Upper lobe of left lung (tissue), 6 donors: ENCODE results near the gene BAZ1B. TPM values are rescaled to one million over a fixed set of nuclear protein-coding genes. Genes with fewer than 3 reads are reported as not detected.
"Not testable (repeated sequence)": the region's sequence is repeated elsewhere in the genome, so short reads cannot be mapped to it uniquely, and the experiment has no call there.

ENCODE experiments used
- ATAC-seq, 2 donors: fragments of 200-7000 bp; cut with Tn5 transposase; one replicate each; pipeline ENCODE4 v1.9.1; 2022; ENCODE audit warnings: mild to moderate bottlenecking in 2 of 2, moderate library complexity in 2 of 2; ENCODE audit not compliant: low FRiP score in 2 of 2
- DNase-seq, 2 donors: peaks; one replicate each; pipeline ENCODE4 v3.0.0-alpha.2; 2019 to 2020
- H3K27ac ChIP-seq, 4 donors: fragments of 200-600 bp; sonication (generic); one replicate each; pipeline ENCODE4 v1.5.1; 2016 to 2019
- H3K27me3 ChIP-seq, 4 donors: fragments of 200-600 bp; sonication (generic); one replicate each; pipeline ENCODE4 v1.5.1; 2017 to 2019
- H3K36me3 ChIP-seq, 4 donors: fragments of 200-600 bp; sonication (generic); one replicate each; pipeline ENCODE4 v1.5.1; 2016 to 2019
- H3K4me1 ChIP-seq, 4 donors: fragments of 200-600 bp; sonication (generic); one replicate each; pipeline ENCODE4 v1.5.1; 2018 to 2019
- H3K4me3 ChIP-seq, 4 donors: fragments of 200-600 bp; sonication (generic); one replicate each; pipeline ENCODE4 v1.5.1; 2017 to 2019; ENCODE audit warnings: mild to moderate bottlenecking in 2 of 4, moderate library complexity in 1 of 4
- H3K9me3 ChIP-seq, 4 donors: fragments of 200-600 bp; sonication (generic); one replicate each; pipeline ENCODE4 v1.5.1; 2018 to 2019
- EP300 ChIP-seq, 4 donors: sonication (generic); formaldehyde crosslinking; IDR thresholded peaks; one replicate each; pipeline ENCODE4 v1.5.1; 2017; ENCODE audit warnings: antibody characterized with exemption in 4 of 4, control low read depth in 2 of 4
- POLR2A ChIP-seq, 4 donors: fragments of 450-650 bp; IDR thresholded peaks; one replicate each; pipeline ENCODE4 v1.5.1; 2016 to 2017; ENCODE audit warnings: antibody characterized with exemption in 4 of 4, mild to moderate bottlenecking in 2 of 4
- POLR2AphosphoS5 ChIP-seq, 2 donors: sonication (generic); formaldehyde crosslinking; IDR thresholded peaks; one replicate each; pipeline ENCODE4 v1.5.1; 2017; ENCODE audit warnings: antibody characterized with exemption in 2 of 2
- WGBS, 2 donors: methylation state at CpG; one replicate each; pipeline ENCODE4 v1.1.5; 2017 to 2018; 5-methylcytosine and 5-hydroxymethylcytosine counted together
- total RNA-seq, 6 donors: library from RNA; depleted of rRNA in 4 of 6; stranded (reverse); fragments of >200 nt in 4 of 6; gene quantifications; one replicate each; pipeline versions ENCODE4 v1.1.0 to v1.2.1, GENCODE V29; 2016 to 2021
- TF ChIP-seq, protein P1 (sequence below), 6 experiments: fragments of 450-650 bp in 4 of 6; fragments of 200-600 bp in 2 of 6; sonication (generic) in 2 of 6; IDR thresholded peaks; one replicate each; pipeline ENCODE4 v1.5.1; 2016 to 2019; ENCODE audit warnings: antibody characterized with exemption in 6 of 6
- donor health status: DM: no; HTN: no; CAD: no; lungs with moderate emphysema.
- donor health status: DM: no; HTN: yes; CAD: no; lungs with severe emphysema.

BAZ1B gene
- total RNA-seq, 6 donors from 2014 or later = 45.8 to 71.4 (median 56.0) TPM

- H3K4me1 ChIP-seq = no peaks in the 10 kb centered on the region
- H3K9me3 ChIP-seq = no peaks in the 10 kb centered on the region
- DNase-seq = no peak
- H3K27ac ChIP-seq = no peak overlapping the region
- no peak for TF ChIP-seq EP300 (IDR thresholded peaks at IDR 0.05)
- H3K27me3 ChIP-seq = no peaks in the 10 kb centered on the region
- no peak overlapping the region for H3K4me3 ChIP-seq
- no peak for ATAC-seq
- peaks cover 7 to 37% (median 26%) of the 10 kb centered on the region in 4 donors for H3K36me3 ChIP-seq
- WGBS, 2 donors = 96 to 97% methylated on average over 6 of the region's 6 CpGs
Measured at GRCh38 chr7:73532224-73532623, 10.1 kb upstream of the BAZ1B start.

- H3K4me3 ChIP-seq = no peak overlapping the region
- WGBS, 2 donors = 94 to 100% methylated on average over 3 of the region's 3 CpGs
- DNase-seq = no peak
- peaks cover 0 to 23% (median 13%) of the 10 kb centered on the region in 4 donors for H3K36me3 ChIP-seq
- H3K9me3 ChIP-seq = no peaks in the 10 kb centered on the region
- no peaks in the 10 kb centered on the region for H3K27me3 ChIP-seq
- TF ChIP-seq POLR2AphosphoS5 (IDR thresholded peaks at IDR 0.05) (no peak), EP300 (IDR thresholded peaks at IDR 0.05) (no peak), POLR2A (IDR thresholded peaks at IDR 0.05) (no peak)
- TF ChIP-seq, protein P1, sequence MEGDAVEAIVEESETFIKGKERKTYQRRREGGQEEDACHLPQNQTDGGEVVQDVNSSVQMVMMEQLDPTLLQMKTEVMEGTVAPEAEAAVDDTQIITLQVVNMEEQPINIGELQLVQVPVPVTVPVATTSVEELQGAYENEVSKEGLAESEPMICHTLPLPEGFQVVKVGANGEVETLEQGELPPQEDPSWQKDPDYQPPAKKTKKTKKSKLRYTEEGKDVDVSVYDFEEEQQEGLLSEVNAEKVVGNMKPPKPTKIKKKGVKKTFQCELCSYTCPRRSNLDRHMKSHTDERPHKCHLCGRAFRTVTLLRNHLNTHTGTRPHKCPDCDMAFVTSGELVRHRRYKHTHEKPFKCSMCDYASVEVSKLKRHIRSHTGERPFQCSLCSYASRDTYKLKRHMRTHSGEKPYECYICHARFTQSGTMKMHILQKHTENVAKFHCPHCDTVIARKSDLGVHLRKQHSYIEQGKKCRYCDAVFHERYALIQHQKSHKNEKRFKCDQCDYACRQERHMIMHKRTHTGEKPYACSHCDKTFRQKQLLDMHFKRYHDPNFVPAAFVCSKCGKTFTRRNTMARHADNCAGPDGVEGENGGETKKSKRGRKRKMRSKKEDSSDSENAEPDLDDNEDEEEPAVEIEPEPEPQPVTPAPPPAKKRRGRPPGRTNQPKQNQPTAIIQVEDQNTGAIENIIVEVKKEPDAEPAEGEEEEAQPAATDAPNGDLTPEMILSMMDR (IDR thresholded peaks at IDR 0.05) = no peak
- no peaks in the 10 kb centered on the region for H3K4me1 ChIP-seq
- ATAC-seq = no peak
- no peak overlapping the region for H3K27ac ChIP-seq
Measured at GRCh38 chr7:73530800-73531199, 8.7 kb upstream of the BAZ1B start.

DNA sequence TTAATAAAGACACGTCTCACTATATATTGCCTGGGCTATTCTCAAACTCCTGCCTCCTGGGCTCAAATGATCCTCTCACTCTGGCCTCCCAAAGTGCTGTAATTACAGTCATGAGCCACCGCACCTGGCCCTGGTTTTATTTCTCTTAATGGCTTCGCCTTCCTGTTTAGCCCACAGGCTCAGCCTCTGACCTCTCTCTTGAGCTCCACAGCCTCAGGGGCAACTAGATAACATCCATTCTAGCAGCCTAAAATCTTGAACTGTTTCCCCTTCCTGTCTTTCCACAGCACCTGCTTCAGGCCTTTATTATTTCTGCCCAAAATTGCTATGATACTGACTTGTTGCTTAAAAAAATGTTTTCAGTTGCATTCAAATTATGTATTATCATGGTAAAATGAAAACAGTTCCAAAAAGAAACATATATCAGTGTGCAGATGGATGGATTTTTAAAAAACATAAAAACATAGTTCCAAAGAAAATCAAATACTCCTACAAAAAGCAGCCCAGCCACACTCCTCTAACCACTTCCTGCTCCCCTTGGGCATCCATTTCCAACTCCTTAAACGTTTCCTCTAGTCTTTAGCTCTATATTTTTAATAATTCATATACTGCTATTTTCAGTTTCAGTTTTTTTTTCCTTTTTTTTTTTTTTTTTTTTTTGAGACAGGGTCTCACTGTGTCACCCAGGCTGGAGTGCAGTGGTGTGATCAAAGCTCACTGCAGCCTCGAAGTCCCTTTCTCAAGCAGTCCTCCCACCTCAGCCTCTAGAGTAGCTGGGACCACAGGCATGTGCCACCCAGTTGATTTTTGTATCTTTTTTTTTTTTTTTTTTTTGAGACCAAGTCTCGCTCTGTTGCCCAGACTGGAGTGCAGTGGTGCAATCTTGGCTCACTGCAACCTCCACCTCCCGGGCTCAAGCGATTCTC lies 5.1 kb upstream of the BAZ1B start:
- Histone ChIP-seq H3K27me3 (no peaks in the 10 kb centered on the region), H3K9me3 (no peaks in the 10 kb centered on the region), H3K4me1 (peaks cover 4 to 10% (median 7%) of the 10 kb centered on the region in 4 donors), H3K27ac (no peak overlapping the region), H3K4me3 (no peak overlapping the region), H3K36me3 (no peaks in the 10 kb centered on the region)
- ATAC-seq (no peak), DNase-seq (no peak)
- 66 to 71% methylated on average over 8 of the region's 8 CpGs for WGBS, 2 donors
- TF ChIP-seq, protein P1 (IDR thresholded peaks at IDR 0.05) = no peak
- TF ChIP-seq POLR2A (IDR thresholded peaks at IDR 0.05) (no peak), POLR2AphosphoS5 (IDR thresholded peaks at IDR 0.05) (no peak), EP300 (IDR thresholded peaks at IDR 0.05) (no peak)

DNA sequence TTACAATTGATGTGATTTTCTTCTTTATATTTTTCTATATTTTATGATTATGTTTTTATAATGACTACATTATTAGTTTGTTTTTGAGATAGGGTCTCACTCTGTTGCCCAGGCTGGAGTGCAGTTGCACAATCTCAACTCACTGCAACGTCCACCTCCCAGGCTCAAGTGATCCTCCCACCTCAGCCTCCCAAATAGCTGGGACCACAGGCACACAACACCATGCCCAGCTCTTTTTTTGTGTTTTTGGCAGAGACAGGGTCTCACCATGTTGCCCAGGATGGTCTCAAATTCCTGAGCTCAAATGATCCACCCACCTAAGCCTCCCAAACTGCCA lies 4.0 kb upstream of the BAZ1B start:
- not testable (repeated sequence) for H3K36me3 ChIP-seq, H3K4me3 ChIP-seq, H3K27ac ChIP-seq, ATAC-seq, H3K9me3 ChIP-seq, DNase-seq, H3K27me3 ChIP-seq
- WGBS, 2 donors = 33 to 53% methylated on average over 1 of the region's 1 CpG
- peaks cover 6 to 11% (median 8%) of the 10 kb centered on the region in 4 donors for H3K4me1 ChIP-seq

GRCh38 chr7:73521636-73522104 lies 423 bp downstream of the BAZ1B start:
- peak; percentile 52 to 94 for DNase-seq
- TF ChIP-seq, protein P1 (IDR thresholded peaks at IDR 0.05) = peak in 1 of 6 experiments; percentile 15
- TF ChIP-seq POLR2A (IDR thresholded peaks at IDR 0.05) (peak in 1 of 4 donors; percentile 21), EP300 (IDR thresholded peaks at IDR 0.05) (no peak)
- Histone ChIP-seq H3K27me3 (no peaks in the 10 kb centered on the region), H3K4me1 (peaks cover 33 to 51% (median 43%) of the 10 kb centered on the region in 4 donors), H3K27ac (peak overlapping the region; percentile 85 to 96 (median 92)), H3K9me3 (no peaks in the 10 kb centered on the region), H3K36me3 (peaks cover 0 to 13% (median 9%) of the 10 kb centered on the region in 4 donors), H3K4me3 (peak overlapping the region; percentile 54 to 98 (median 95))
- 0% methylated on average over 1 to 14 of the region's 62 CpGs for WGBS, 2 donors
- peak; percentile 59 to 89 for ATAC-seq
